ENCODE measurements around the gene CHST5. TPM values are rescaled to one million over a fixed set of nuclear protein-coding genes. Genes with fewer than 3 reads are reported as not detected.

The CHST5 gene
- total and polyA plus RNA-seq, 9 of the 15 experiments (the other 6 are each of a cell fraction or from before 2014, with no cell fraction given): 0.06 to 0.21 (median 0.14) TPM; not detected in 5

GRCh38 chr16:75537776-75538175, 1.9 kb upstream of the CHST5 start (continued):
- no peak for TF ChIP-seq PHF8 (IDR thresholded peaks at IDR 0.05; ENCODE audit: borderline replicate concordance, low read length)
- TF ChIP-seq ZNF282 (CRISPR knock-in tag; IDR thresholded peaks at IDR 0.05): no peak
- no peak for TF ChIP-seq ARHGAP35 (IDR thresholded peaks at IDR 0.05; ENCODE audit: partially characterized antibody)
- no peak for TF ChIP-seq SP1 (CRISPR knock-in tag; IDR thresholded peaks at IDR 0.05)
- TF ChIP-seq ILF3 (IDR thresholded peaks at IDR 0.05; ENCODE audit: borderline replicate concordance): no peak
- no peak for TF ChIP-seq HNRNPK (IDR thresholded peaks at IDR 0.05; ENCODE audit: low read depth, low read length, poor library complexity, severe bottlenecking)
- no peak for TF ChIP-seq ZNF407 (IDR thresholded peaks at IDR 0.05; ENCODE audit: low read depth)
- no peak for TF ChIP-seq RBFOX2 (IDR thresholded peaks at IDR 0.05; ENCODE audit: low read depth, low read length)

Data from K562 (cell line).